HCT116 (cell line): Measurements from ENCODE around the gene YOD1. TPM values are rescaled to one million over a fixed set of nuclear protein-coding genes. Genes with fewer than 3 reads are reported as not detected.

Experiments
- ATAC-seq: fragments of 200-7000 bp; cut with Tn5 transposase; 2 replicates; pipeline ENCODE4 v1.9.1; 2020; ENCODE audit warnings: mild to moderate bottlenecking, moderate library complexity
- BruUV-seq: library from RNA; stranded (reverse); fragments of 400-500 nt; replicated peaks from 2 replicates; lab custom pipeline; 2021; lab: Mats Ljungman, UMichigan
- CTCF ChIA-PET: fragments of 300-600 bp; sonication (Branson Sonifier 250); formaldehyde crosslinking; loops from one replicate; lab custom pipeline; 2021; ENCODE audit warnings: antibody characterized with exemption; lab: Charles Lee
- POLR2A ChIA-PET: fragments of 300-600, 350-600 bp; sonication (Branson Sonifier 250); formaldehyde crosslinking; loops from one replicate; lab custom pipeline; 2021; ENCODE audit warnings: antibody characterized with exemption; lab: Charles Lee
- RAD21 ChIA-PET, 2 experiments: fragments of 300-600 bp; sonication (Branson Sonifier 250); formaldehyde crosslinking; loops; one replicate each; lab custom pipeline; 2023; ENCODE audit warnings: low total read pairs in 2 of 2; ENCODE audit not compliant: uncharacterized antibody in 2 of 2, unreplicated experiment in 2 of 2, low non-redundant PET in 1 of 2; lab: Charles Lee
- DNase-seq: peaks from one replicate; pipeline ENCODE4 v3.0.0-alpha.2; 2010; ENCODE audit warnings: low read depth, low spot score
- H2AFZ ChIP-seq: fragments of 200-600 bp; shearing (Covaris generic), sonication (generic); 2 replicates; pipeline ENCODE4 v1.6.1; 2017; ENCODE audit warnings: low read depth, mixed run types, mixed read lengths, antibody characterized with exemption, low read length; ENCODE audit not compliant: poor library complexity, severe bottlenecking
- H3K27ac ChIP-seq: 2 replicates; pipeline ENCODE4 v1.5.1; 2012; ENCODE audit warnings: low read depth, low read length
- H3K27me3 ChIP-seq: fragments of 200-600 bp; sonication (generic); 2 replicates; pipeline ENCODE4 v1.6.1; 2016; ENCODE audit warnings: mixed run types, low read length, mixed read lengths; ENCODE audit not compliant: insufficient read depth
- H3K36me3 ChIP-seq, 2 experiments: fragments of 200-500 bp in 1 of 2; fragments of 200-600 bp in 1 of 2; sonication (Bioruptor generic) in 1 of 2; sonication (generic) in 1 of 2; 2 replicates each; pipeline versions ENCODE4 v1.5.1 to v1.6.1; 2014 to 2016; ENCODE audit warnings: low read length in 2 of 2, inconsistent platforms in 1 of 2, mixed read lengths in 1 of 2, mixed run types in 1 of 2; ENCODE audit not compliant: insufficient read depth in 2 of 2, control insufficient read depth in 1 of 2
- H3K4me1 ChIP-seq, 2 experiments: fragments of 200-600 bp in 1 of 2; sonication (generic) in 1 of 2; 2 replicates each; pipeline versions ENCODE4 v1.5.1 to v1.6.1; 2012 to 2017; ENCODE audit warnings: low read length in 2 of 2, inconsistent platforms in 1 of 2, mild to moderate bottlenecking in 1 of 2, mixed read lengths in 1 of 2, mixed run types in 1 of 2, moderate library complexity in 1 of 2; ENCODE audit not compliant: insufficient read depth in 2 of 2, control insufficient read depth in 1 of 2
- H3K4me2 ChIP-seq: fragments of 200-600 bp; sonication (generic); 2 replicates; pipeline ENCODE4 v1.6.1; 2017; ENCODE audit warnings: mixed run types, low read length, mixed read lengths
- H3K4me3 ChIP-seq, 2 experiments: fragments of 200-600 bp in 1 of 2; sonication (generic) in 1 of 2; replicated peaks in 1 of 2; 2 replicates each; pipeline ENCODE4 v1.5.1; 2011 to 2016; ENCODE audit warnings: low read length in 2 of 2, control low read depth in 1 of 2, low read depth in 1 of 2, mild to moderate bottlenecking in 1 of 2, mixed read lengths in 1 of 2, mixed run types in 1 of 2
- H3K79me2 ChIP-seq: fragments of 200-600 bp; sonication (generic); 2 replicates; pipeline ENCODE4 v1.6.1; 2017; ENCODE audit warnings: mild to moderate bottlenecking, mixed run types, low read length, moderate library complexity, mixed read lengths; ENCODE audit not compliant: insufficient read depth
- H3K9ac ChIP-seq: fragments of 200-600 bp; sonication (generic); 2 replicates; pipeline ENCODE4 v1.6.1; 2016; ENCODE audit warnings: low read length, mixed read lengths
- H3K9me2 ChIP-seq: fragments of 200-600 bp; sonication (generic), shearing (Covaris generic); 2 replicates; pipeline ENCODE4 v1.6.1; 2017; ENCODE audit warnings: mixed run types, mild to moderate bottlenecking, moderate library complexity; ENCODE audit not compliant: insufficient read depth
- H3K9me3 ChIP-seq, 2 experiments: fragments of 200-500 bp in 1 of 2; fragments of 200-600 bp in 1 of 2; sonication (Bioruptor generic) in 1 of 2; sonication (generic) in 1 of 2; 2 replicates each; pipeline ENCODE4 v1.6.1; 2014 to 2017; ENCODE audit warnings: low read length in 2 of 2, mixed read lengths in 2 of 2, inconsistent platforms in 1 of 2, low read depth in 1 of 2, mild to moderate bottlenecking in 1 of 2, mixed run types in 1 of 2, moderate library complexity in 1 of 2; ENCODE audit not compliant: control insufficient read depth in 1 of 2, insufficient read depth in 1 of 2
- H4K20me1 ChIP-seq: fragments of 200-600 bp; sonication (generic), shearing (Covaris generic); 2 replicates; pipeline ENCODE4 v1.6.1; 2017; ENCODE audit warnings: mixed run types, mild to moderate bottlenecking, moderate library complexity; ENCODE audit not compliant: insufficient read depth
- ELF1 ChIP-seq: IDR thresholded peaks from 2 replicates; pipeline ENCODE4 v1.6.1; 2012; ENCODE audit warnings: low read depth, borderline replicate concordance
- EZH2phosphoT487 ChIP-seq: fragments of 200-600 bp; IDR thresholded peaks from 2 replicates; pipeline ENCODE4 v1.6.1; 2018; ENCODE audit warnings: antibody characterized with exemption, borderline replicate concordance
- JUND ChIP-seq: IDR thresholded peaks from 2 replicates; pipeline ENCODE4 v1.6.1; 2012
- POLR2A ChIP-seq: IDR thresholded peaks from 2 replicates; pipeline ENCODE4 v1.7.0; 2011; ENCODE audit warnings: borderline replicate concordance; ENCODE audit not compliant: insufficient read depth, insufficient read length; ENCODE audit errors: extremely low read depth
- POLR2AphosphoS5 ChIP-seq: IDR thresholded peaks from 2 replicates; pipeline ENCODE4 v1.6.1; 2011; ENCODE audit warnings: mild to moderate bottlenecking, low read depth, low read length, moderate library complexity
- RAD21 ChIP-seq: IDR thresholded peaks from 2 replicates; pipeline ENCODE4 v1.6.1; 2012; ENCODE audit warnings: low read depth, mild to moderate bottlenecking
- SIN3A ChIP-seq: IDR thresholded peaks from 2 replicates; pipeline ENCODE4 v1.6.1; 2012; ENCODE audit warnings: low read depth
- TCF7L2 ChIP-seq: IDR thresholded peaks from 2 replicates; pipeline ENCODE4 v1.7.0; 2011; ENCODE audit warnings: borderline replicate concordance, inconsistent platforms; ENCODE audit not compliant: insufficient read depth, insufficient read length; ENCODE audit errors: extremely low read depth
- ZNF274 ChIP-seq: fragments of 200-500 bp; sonication (Bioruptor generic); IDR thresholded peaks from 2 replicates; pipeline ENCODE4 v1.6.1; 2014; ENCODE audit warnings: mild to moderate bottlenecking, low read depth, low read length, inconsistent platforms
- intact Hi-C: fragments of 100-400 bp; cut with micrococcal nuclease; formaldehyde crosslinking; loops from 2 replicates; pipeline ENCODE4 v1.10.0; 2022
- total RNA-seq: library from RNA; stranded (reverse); gene quantifications from one replicate; pipeline ENCODE4 v1.2.1, GENCODE V29; 2021; ENCODE audit not compliant: unreplicated experiment
- TF ChIP-seq, protein P1 (sequence below): IDR thresholded peaks from 2 replicates; pipeline ENCODE4 v1.6.1; 2012
- TF ChIP-seq, protein P2 (sequence below): IDR thresholded peaks from 2 replicates; pipeline ENCODE4 v1.6.1; 2012; ENCODE audit warnings: low read depth

The YOD1 gene
- total RNA-seq, 1 experiment from 2014 or later, result 13.6 TPM

DNA sequence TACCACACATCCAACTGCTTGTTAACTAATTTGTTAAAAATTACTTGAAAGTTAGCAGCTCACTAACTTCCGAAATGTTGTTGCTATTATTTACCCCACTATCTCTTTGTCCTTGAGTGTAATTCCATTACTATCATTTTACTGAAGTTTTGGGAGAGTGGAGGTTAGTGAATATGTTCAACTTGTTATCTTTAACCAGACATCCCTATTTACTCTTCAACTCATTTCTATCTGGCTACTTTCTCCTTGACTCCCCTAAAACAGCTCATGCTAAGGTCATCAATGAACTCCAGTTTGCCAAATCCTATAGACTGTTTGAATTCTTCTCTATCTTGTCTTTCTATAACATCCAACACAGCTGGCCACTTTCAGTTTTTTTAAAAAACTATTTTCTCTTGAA is 14.1 kb downstream of the YOD1 start:
- TF ChIP-seq ZNF274 (no peak), TCF7L2 (no peak), POLR2AphosphoS5 (no peak), JUND (no peak), EZH2phosphoT487 (no peak), POLR2A (no peak), RAD21 (no peak), ELF1 (no peak), SIN3A (no peak)
- TF ChIP-seq, protein P1, sequence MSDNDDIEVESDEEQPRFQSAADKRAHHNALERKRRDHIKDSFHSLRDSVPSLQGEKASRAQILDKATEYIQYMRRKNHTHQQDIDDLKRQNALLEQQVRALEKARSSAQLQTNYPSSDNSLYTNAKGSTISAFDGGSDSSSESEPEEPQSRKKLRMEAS, result no peak
- TF ChIP-seq, protein P2, sequence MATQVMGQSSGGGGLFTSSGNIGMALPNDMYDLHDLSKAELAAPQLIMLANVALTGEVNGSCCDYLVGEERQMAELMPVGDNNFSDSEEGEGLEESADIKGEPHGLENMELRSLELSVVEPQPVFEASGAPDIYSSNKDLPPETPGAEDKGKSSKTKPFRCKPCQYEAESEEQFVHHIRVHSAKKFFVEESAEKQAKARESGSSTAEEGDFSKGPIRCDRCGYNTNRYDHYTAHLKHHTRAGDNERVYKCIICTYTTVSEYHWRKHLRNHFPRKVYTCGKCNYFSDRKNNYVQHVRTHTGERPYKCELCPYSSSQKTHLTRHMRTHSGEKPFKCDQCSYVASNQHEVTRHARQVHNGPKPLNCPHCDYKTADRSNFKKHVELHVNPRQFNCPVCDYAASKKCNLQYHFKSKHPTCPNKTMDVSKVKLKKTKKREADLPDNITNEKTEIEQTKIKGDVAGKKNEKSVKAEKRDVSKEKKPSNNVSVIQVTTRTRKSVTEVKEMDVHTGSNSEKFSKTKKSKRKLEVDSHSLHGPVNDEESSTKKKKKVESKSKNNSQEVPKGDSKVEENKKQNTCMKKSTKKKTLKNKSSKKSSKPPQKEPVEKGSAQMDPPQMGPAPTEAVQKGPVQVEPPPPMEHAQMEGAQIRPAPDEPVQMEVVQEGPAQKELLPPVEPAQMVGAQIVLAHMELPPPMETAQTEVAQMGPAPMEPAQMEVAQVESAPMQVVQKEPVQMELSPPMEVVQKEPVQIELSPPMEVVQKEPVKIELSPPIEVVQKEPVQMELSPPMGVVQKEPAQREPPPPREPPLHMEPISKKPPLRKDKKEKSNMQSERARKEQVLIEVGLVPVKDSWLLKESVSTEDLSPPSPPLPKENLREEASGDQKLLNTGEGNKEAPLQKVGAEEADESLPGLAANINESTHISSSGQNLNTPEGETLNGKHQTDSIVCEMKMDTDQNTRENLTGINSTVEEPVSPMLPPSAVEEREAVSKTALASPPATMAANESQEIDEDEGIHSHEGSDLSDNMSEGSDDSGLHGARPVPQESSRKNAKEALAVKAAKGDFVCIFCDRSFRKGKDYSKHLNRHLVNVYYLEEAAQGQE, result no peak
- ATAC-seq, result no peak
- POLR2A ChIA-PET, result no interaction called here
- CTCF ChIA-PET, result no interaction called here
- H4K20me1 ChIP-seq, result no peaks in the 10 kb centered on the region
- intact Hi-C loops, result no loop called here
- no peak overlapping the region for H3K4me3 ChIP-seq
- no peaks in the 10 kb centered on the region for H3K9me3 ChIP-seq
- no peak for DNase-seq
- no peaks in the 10 kb centered on the region; the same call in 1 of the 2 replicates for H3K79me2 ChIP-seq
- H3K4me2 ChIP-seq, result no peak overlapping the region
- H2AFZ ChIP-seq, result no peak overlapping the region
- H3K4me1 ChIP-seq, result peaks cover 16 to 52% of the 10 kb centered on the region in 2 experiments
- no peaks in the 10 kb centered on the region for H3K27me3 ChIP-seq
- H3K9ac ChIP-seq, result no peak overlapping the region
- no TSS peak for BruUV-seq
- no peaks in the 10 kb centered on the region for H3K36me3 ChIP-seq
- no peaks in the 10 kb centered on the region for H3K9me2 ChIP-seq
- no peak overlapping the region for H3K27ac ChIP-seq
- RAD21 ChIA-PET, result no interaction called here
